SK-N-SH (cell line): ENCODE results near the gene PHF20. TPM values are rescaled to one million over a fixed set of nuclear protein-coding genes. Genes with fewer than 3 reads are reported as not detected.
A peak's percentile ranks its signal among the peaks of the same experiment; 100 is the strongest.

Source experiments
- CTCF ChIA-PET: fragments of 300-600, 350-600 bp; formaldehyde crosslinking; extraction: SDS; loops from one replicate; lab custom pipeline; 2021; lab: Yijun Ruan, JAX
- POLR2A ChIA-PET: fragments of 350-600 bp; sonication (Branson Sonifier 250); formaldehyde crosslinking; extraction: SDS; loops from one replicate; lab custom pipeline; 2020; ENCODE audit warnings: antibody characterized with exemption, inconsistent platforms; lab: Yijun Ruan, JAX
- DNase-seq: peaks from one replicate; pipeline ENCODE4 v3.0.0; 2012
- H2AFZ ChIP-seq: fragments of 200-600 bp; sonication (generic); 2 replicates; pipeline ENCODE4 v1.8.1; 2016; ENCODE audit warnings: antibody characterized with exemption, mild to moderate bottlenecking, low read depth
- H3F3A ChIP-seq: fragments of 200-600 bp; sonication (generic); replicated peaks from 2 replicates; pipeline ENCODE3; 2016; ENCODE audit warnings: antibody characterized with exemption, mild to moderate bottlenecking; ENCODE audit not compliant: insufficient read depth
- H3K27ac ChIP-seq, 2 experiments: fragments of 200-500 bp in 1 of 2; fragments of 200-600 bp in 1 of 2; sonication (Bioruptor generic) in 1 of 2; sonication (generic), shearing (Covaris generic) in 1 of 2; 2 replicates each; pipeline versions ENCODE4 v1.5.1 to v1.6.1; 2014 to 2016; ENCODE audit warnings: low read depth in 2 of 2, inconsistent platforms in 1 of 2, low read length in 1 of 2, mild to moderate bottlenecking in 1 of 2, mixed read lengths in 1 of 2
- H3K27me3 ChIP-seq: fragments of 200-600 bp; sonication (generic), shearing (Covaris generic); 2 replicates; pipeline ENCODE4 v1.6.1; 2016; ENCODE audit warnings: mixed run types; ENCODE audit not compliant: insufficient read depth
- H3K36me3 ChIP-seq, 2 experiments: fragments of 200-500 bp in 1 of 2; fragments of 200-600 bp in 1 of 2; sonication (Bioruptor generic) in 1 of 2; sonication (generic) in 1 of 2; replicated peaks in 1 of 2; 2 replicates each; pipeline versions ENCODE3 to v1.5.1; 2014 to 2016; ENCODE audit warnings: low read length in 1 of 2, mild to moderate bottlenecking in 1 of 2; ENCODE audit not compliant: insufficient read depth in 2 of 2, control insufficient read depth in 1 of 2
- H3K4me1 ChIP-seq, 2 experiments: fragments of 200-500 bp in 1 of 2; fragments of 200-600 bp in 1 of 2; sonication (Bioruptor generic) in 1 of 2; sonication (generic), shearing (Covaris generic) in 1 of 2; 2 replicates each; pipeline versions ENCODE4 v1.5.1 to v1.6.1; 2014 to 2016; ENCODE audit warnings: low read depth in 1 of 2, low read length in 1 of 2, mixed run types in 1 of 2; ENCODE audit not compliant: insufficient read depth in 2 of 2, control insufficient read depth in 1 of 2
- H3K4me2 ChIP-seq: fragments of 200-600 bp; sonication (generic), shearing (Covaris generic); 2 replicates; pipeline ENCODE4 v1.6.1; 2017; ENCODE audit warnings: mixed run types
- H3K4me3 ChIP-seq, 2 experiments: fragments of 200-500 bp in 1 of 2; fragments of 200-600 bp in 1 of 2; sonication (Bioruptor generic) in 1 of 2; sonication (generic), shearing (Covaris generic) in 1 of 2; 2 replicates each; pipeline versions ENCODE4 v1.5.1 to v1.8.1; 2014 to 2016; ENCODE audit warnings: low read depth in 2 of 2, inconsistent platforms in 1 of 2, low read length in 1 of 2, mild to moderate bottlenecking in 1 of 2, mixed read lengths in 1 of 2, moderate library complexity in 1 of 2
- H3K79me2 ChIP-seq: fragments of 200-600 bp; sonication (generic); 2 replicates; pipeline ENCODE4 v1.8.1; 2017; ENCODE audit warnings: mild to moderate bottlenecking; ENCODE audit not compliant: insufficient read depth
- H3K9ac ChIP-seq: fragments of 200-600 bp; sonication (generic); 2 replicates; pipeline ENCODE4 v1.6.1; 2017; ENCODE audit warnings: mixed run types
- H3K9me2 ChIP-seq: fragments of 200-600 bp; sonication (generic); 2 replicates; pipeline ENCODE4 v1.6.1; 2017; ENCODE audit warnings: mixed run types
- H3K9me3 ChIP-seq: fragments of 200-600 bp; sonication (generic); 2 replicates; pipeline ENCODE4 v1.6.1; 2017; ENCODE audit warnings: mixed run types, mild to moderate bottlenecking, moderate library complexity
- H4K20me1 ChIP-seq: fragments of 200-600 bp; sonication (generic); 2 replicates; pipeline ENCODE4 v1.6.1; 2017; ENCODE audit warnings: mild to moderate bottlenecking, mixed run types; ENCODE audit not compliant: insufficient read depth
- CHD2 ChIP-seq: fragments of 150-350 bp; IDR thresholded peaks from 2 replicates; pipeline ENCODE4 v1.6.1; 2018; ENCODE audit warnings: low read length; ENCODE audit not compliant: partially characterized antibody
- CTCF ChIP-seq: fragments of 200-600 bp; sonication (generic); IDR thresholded peaks from 2 replicates; pipeline ENCODE4 v1.6.1; 2017; ENCODE audit warnings: antibody characterized with exemption, mild to moderate bottlenecking, moderate library complexity
- ELF1 ChIP-seq: IDR thresholded peaks from 2 replicates; pipeline ENCODE4 v1.4.0; 2012
- EP300 ChIP-seq, 2 experiments: IDR thresholded peaks; 2 replicates each; pipeline versions ENCODE4 v1.4.0 to v1.6.1; 2012; ENCODE audit warnings: borderline replicate concordance in 1 of 2, low read depth in 1 of 2, low read length in 1 of 2
- FOSL2 ChIP-seq: IDR thresholded peaks from 2 replicates; pipeline ENCODE4 v1.4.0; 2012; ENCODE audit warnings: low read depth, mild to moderate bottlenecking, moderate library complexity, borderline replicate concordance
- FOXJ3 ChIP-seq: sonication (generic); formaldehyde crosslinking; IDR thresholded peaks from 2 replicates; pipeline ENCODE4 v1.5.1; 2020; ENCODE audit warnings: mild to moderate bottlenecking, missing genetic modification reagents
- GABPA ChIP-seq: IDR thresholded peaks from 2 replicates; pipeline ENCODE4 v1.4.0; 2012; ENCODE audit warnings: low read depth, mild to moderate bottlenecking
- GATA2 ChIP-seq: sonication (generic); formaldehyde crosslinking; IDR thresholded peaks from 2 replicates; pipeline ENCODE4 v1.5.0; 2020; ENCODE audit warnings: mild to moderate bottlenecking, missing genetic modification reagents
- IRF3 ChIP-seq: fragments of 150-350 bp; IDR thresholded peaks from 2 replicates; pipeline ENCODE4 v1.6.1; 2016; ENCODE audit warnings: mild to moderate bottlenecking, low read depth, low read length
- MEF2A ChIP-seq: IDR thresholded peaks from 2 replicates; pipeline ENCODE4 v1.4.0; 2012; ENCODE audit warnings: low read depth, borderline replicate concordance
- NFIC ChIP-seq: IDR thresholded peaks from 2 replicates; pipeline ENCODE4 v1.4.0; 2012; ENCODE audit warnings: borderline replicate concordance
- RAD21 ChIP-seq: IDR thresholded peaks from 2 replicates; pipeline ENCODE4 v1.6.1; 2012; ENCODE audit warnings: mild to moderate bottlenecking, low read length
- RFX5 ChIP-seq: IDR thresholded peaks from 2 replicates; pipeline ENCODE4 v1.6.1; 2012; ENCODE audit warnings: mild to moderate bottlenecking, improper control_type of control experiment, low read length
- RXRA ChIP-seq: IDR thresholded peaks from 2 replicates; pipeline ENCODE4 v1.4.0; 2012; ENCODE audit warnings: low read depth, mild to moderate bottlenecking, borderline replicate concordance
- SIN3A ChIP-seq: IDR thresholded peaks from 2 replicates; pipeline ENCODE4 v1.6.1; 2012; ENCODE audit warnings: low read depth, mild to moderate bottlenecking, low read length, moderate library complexity, borderline replicate concordance
- SMC3 ChIP-seq: IDR thresholded peaks from 2 replicates; pipeline ENCODE4 v1.6.1; 2012; ENCODE audit warnings: low read depth, low read length, improper control_type of control experiment
- TEAD4 ChIP-seq: IDR thresholded peaks from 2 replicates; pipeline ENCODE4 v1.4.0; 2012; ENCODE audit warnings: mild to moderate bottlenecking, borderline replicate concordance; ENCODE audit not compliant: insufficient read depth
- WGBS: methylation state at CpG from one replicate; pipeline ENCODE4 v1.1.6; 2017; ENCODE audit warnings: low lambda C conversion rate; 5-methylcytosine and 5-hydroxymethylcytosine counted together
- polyA plus RNA-seq, 3 experiments: library from polyadenylated mRNA; depleted of rRNA; stranded (reverse); fragments of >200 nt; gene quantifications; 2 replicates each; pipeline ENCODE4 v1.2.3, GENCODE V29; 2012
- TF ChIP-seq, protein P1 (sequence below): IDR thresholded peaks from 2 replicates; pipeline ENCODE4 v1.6.1; 2012; ENCODE audit warnings: mild to moderate bottlenecking, low read depth, low read length, moderate library complexity
- TF ChIP-seq, protein P2 (sequence below): IDR thresholded peaks from 2 replicates; pipeline ENCODE4 v1.4.0; 2012; ENCODE audit warnings: low read depth, borderline replicate concordance
- TF ChIP-seq, protein P3 (sequence below): fragments of 150-350 bp; IDR thresholded peaks from 2 replicates; pipeline ENCODE4 v1.6.1; 2017; ENCODE audit warnings: antibody characterized with exemption, low read length, low read depth, borderline replicate concordance

PHF20 gene
- polyA plus RNA-seq, 1 of the 3 experiments (the other 2 are of a cell fraction), result 23.8 TPM

- TF ChIP-seq, protein P1, sequence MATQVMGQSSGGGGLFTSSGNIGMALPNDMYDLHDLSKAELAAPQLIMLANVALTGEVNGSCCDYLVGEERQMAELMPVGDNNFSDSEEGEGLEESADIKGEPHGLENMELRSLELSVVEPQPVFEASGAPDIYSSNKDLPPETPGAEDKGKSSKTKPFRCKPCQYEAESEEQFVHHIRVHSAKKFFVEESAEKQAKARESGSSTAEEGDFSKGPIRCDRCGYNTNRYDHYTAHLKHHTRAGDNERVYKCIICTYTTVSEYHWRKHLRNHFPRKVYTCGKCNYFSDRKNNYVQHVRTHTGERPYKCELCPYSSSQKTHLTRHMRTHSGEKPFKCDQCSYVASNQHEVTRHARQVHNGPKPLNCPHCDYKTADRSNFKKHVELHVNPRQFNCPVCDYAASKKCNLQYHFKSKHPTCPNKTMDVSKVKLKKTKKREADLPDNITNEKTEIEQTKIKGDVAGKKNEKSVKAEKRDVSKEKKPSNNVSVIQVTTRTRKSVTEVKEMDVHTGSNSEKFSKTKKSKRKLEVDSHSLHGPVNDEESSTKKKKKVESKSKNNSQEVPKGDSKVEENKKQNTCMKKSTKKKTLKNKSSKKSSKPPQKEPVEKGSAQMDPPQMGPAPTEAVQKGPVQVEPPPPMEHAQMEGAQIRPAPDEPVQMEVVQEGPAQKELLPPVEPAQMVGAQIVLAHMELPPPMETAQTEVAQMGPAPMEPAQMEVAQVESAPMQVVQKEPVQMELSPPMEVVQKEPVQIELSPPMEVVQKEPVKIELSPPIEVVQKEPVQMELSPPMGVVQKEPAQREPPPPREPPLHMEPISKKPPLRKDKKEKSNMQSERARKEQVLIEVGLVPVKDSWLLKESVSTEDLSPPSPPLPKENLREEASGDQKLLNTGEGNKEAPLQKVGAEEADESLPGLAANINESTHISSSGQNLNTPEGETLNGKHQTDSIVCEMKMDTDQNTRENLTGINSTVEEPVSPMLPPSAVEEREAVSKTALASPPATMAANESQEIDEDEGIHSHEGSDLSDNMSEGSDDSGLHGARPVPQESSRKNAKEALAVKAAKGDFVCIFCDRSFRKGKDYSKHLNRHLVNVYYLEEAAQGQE, result no peak
- no peak for TF ChIP-seq GATA2 (CRISPR knock-in tag)
- no peak for TF ChIP-seq RFX5
- no peak for TF ChIP-seq FOXJ3
- TF ChIP-seq CHD2, result no peak
- TF ChIP-seq GABPA, result no peak
- no peak for TF ChIP-seq RXRA
- TF ChIP-seq EP300 (IDR thresholded peaks at IDR 0.05; ENCODE audit: borderline replicate concordance in 1 of 2, low read depth in 1 of 2, low read length in 1 of 2), result 0 out of 4 replicates have a peak, but pooled peaks of 1 of the 2 experiments have one; percentile 38
- no peak for TF ChIP-seq IRF3
- TF ChIP-seq NFIC, result peak; percentile 55; the same call in 1 of the 2 replicates
- TF ChIP-seq, protein P2, sequence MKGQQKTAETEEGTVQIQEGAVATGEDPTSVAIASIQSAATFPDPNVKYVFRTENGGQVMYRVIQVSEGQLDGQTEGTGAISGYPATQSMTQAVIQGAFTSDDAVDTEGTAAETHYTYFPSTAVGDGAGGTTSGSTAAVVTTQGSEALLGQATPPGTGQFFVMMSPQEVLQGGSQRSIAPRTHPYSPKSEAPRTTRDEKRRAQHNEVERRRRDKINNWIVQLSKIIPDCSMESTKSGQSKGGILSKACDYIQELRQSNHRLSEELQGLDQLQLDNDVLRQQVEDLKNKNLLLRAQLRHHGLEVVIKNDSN, result no peak
- TF ChIP-seq, all 33 proteins: peak for 9
Measured at GRCh38 chr20:35821807-35822242, 50.0 kb downstream of the PHF20 start (continued).

- Histone ChIP-seq H3K36me3 (peaks cover 0 to 11% of the 10 kb centered on the region in 2 experiments), H3K9me3 (no peaks in the 10 kb centered on the region), H3K27ac (no peak overlapping the region), H3K79me2 (peaks cover 59% of the 10 kb centered on the region), H3K9me2 (no peaks in the 10 kb centered on the region), H3K4me3 (no peak overlapping the region), H3K27me3 (no peaks in the 10 kb centered on the region)
- DNase-seq, result no peak
- 90% methylated on average over 6 of the region's 6 CpGs for WGBS
- CTCF ChIA-PET, result no interaction called here
- TF ChIP-seq RFX5 (no peak), RXRA (no peak), NFIC (no peak), IRF3 (no peak), FOSL2 (no peak), MEF2A (no peak), CTCF (no peak), SMC3 (no peak), RAD21 (no peak), SIN3A (no peak), TEAD4 (no peak), CHD2 (no peak), ELF1 (no peak)
- TF ChIP-seq, protein P3, sequence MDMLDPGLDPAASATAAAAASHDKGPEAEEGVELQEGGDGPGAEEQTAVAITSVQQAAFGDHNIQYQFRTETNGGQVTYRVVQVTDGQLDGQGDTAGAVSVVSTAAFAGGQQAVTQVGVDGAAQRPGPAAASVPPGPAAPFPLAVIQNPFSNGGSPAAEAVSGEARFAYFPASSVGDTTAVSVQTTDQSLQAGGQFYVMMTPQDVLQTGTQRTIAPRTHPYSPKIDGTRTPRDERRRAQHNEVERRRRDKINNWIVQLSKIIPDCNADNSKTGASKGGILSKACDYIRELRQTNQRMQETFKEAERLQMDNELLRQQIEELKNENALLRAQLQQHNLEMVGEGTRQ, result no peak
- TF ChIP-seq, all 33 proteins: peak for 0
- no peak overlapping the region for H3K4me2 ChIP-seq
- H4K20me1 ChIP-seq, result peaks cover 3% of the 10 kb centered on the region; the same call in 1 of the 2 replicates
- no peak overlapping the region for H3K9ac ChIP-seq
- H2AFZ ChIP-seq, result no peak overlapping the region
- H3F3A ChIP-seq, result peaks cover 45% of the 10 kb centered on the region
- POLR2A ChIA-PET, result no interaction called here
- peaks cover 0 to 32% of the 10 kb centered on the region in 2 experiments; a peak in 3 of 4 replicates for H3K4me1 ChIP-seq
Measured at GRCh38 chr20:35823147-35823546, 51.3 kb downstream of the PHF20 start.
